Lower leg skin (tissue), 4 donors: ENCODE results near the gene CDCP1. TPM values are rescaled to one million over a fixed set of nuclear protein-coding genes. Genes with fewer than 3 reads are reported as not detected.

ENCODE experiments used
- DNase-seq, 2 donors: peaks; one replicate each; pipeline ENCODE4 v3.0.0-alpha.2; 2019; ENCODE audit warnings: low spot score in 2 of 2
- H3K4me3 ChIP-seq: fragments of 200-600 bp; sonication (generic); 2 replicates; pipeline ENCODE4 v1.5.1; 2017; ENCODE audit warnings: mild to moderate bottlenecking, low read depth; ENCODE audit not compliant: poor library complexity, severe bottlenecking
- CTCF ChIP-seq, 3 donors: fragments of 450-650 bp; IDR thresholded peaks; one replicate each; pipeline ENCODE4 v1.5.1; 2016; ENCODE audit warnings: antibody characterized with exemption in 3 of 3, mild to moderate bottlenecking in 3 of 3, moderate library complexity in 2 of 3
- POLR2A ChIP-seq, 2 donors: fragments of 450-650 bp; IDR thresholded peaks; one replicate each; pipeline ENCODE4 v1.6.1; 2016 to 2017; ENCODE audit warnings: antibody characterized with exemption in 2 of 2, mild to moderate bottlenecking in 1 of 2, moderate library complexity in 1 of 2
- WGBS, 2 donors: methylation state at CpG; one replicate each; pipeline ENCODE4 v1.1.5; 2018; 5-methylcytosine and 5-hydroxymethylcytosine counted together
- intact Hi-C: fragments of 100-400 bp; cut with DNase I; formaldehyde crosslinking; loops from one replicate; pipeline ENCODE4 v1.15.0; 2023; ENCODE audit warnings: low total_unique reads
- total RNA-seq, 4 donors: library from RNA; depleted of rRNA; stranded (reverse); fragments of >200 nt; gene quantifications; one replicate each; pipeline ENCODE4 v1.1.0, GENCODE V29; 2016

Gene CDCP1
- total RNA-seq, 4 donors from 2014 or later, result 43.8 to 79.0 (median 57.1) TPM

DNA sequence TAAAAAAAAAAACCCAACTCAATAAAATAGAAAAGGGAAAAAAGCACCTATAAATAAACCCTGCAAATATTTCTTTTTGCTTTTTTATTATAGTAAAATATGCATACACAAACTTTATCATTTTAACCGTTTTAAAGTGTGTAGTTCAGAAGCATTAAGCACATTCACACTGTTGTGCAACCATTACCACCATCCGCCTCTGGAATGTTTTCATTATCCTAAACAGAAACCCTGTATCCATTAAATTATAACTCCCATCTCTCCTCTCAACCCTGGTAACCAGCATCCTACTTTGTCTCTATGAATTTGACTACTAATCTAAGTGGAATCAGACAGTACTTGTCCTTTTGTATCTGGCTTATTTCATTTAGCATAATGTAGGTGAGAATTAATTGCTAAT, 15.0 kb downstream of the CDCP1 start:
- no peak overlapping the region for H3K4me3 ChIP-seq
- intact Hi-C loops, result no loop called here
- DNase-seq, result no peak
- 72 to 78% methylated on average over 2 of the region's 2 CpGs for WGBS, 2 donors
- TF ChIP-seq CTCF (IDR thresholded peaks at IDR 0.05), result no peak
- TF ChIP-seq POLR2A (IDR thresholded peaks at IDR 0.05), result no peak

DNA sequence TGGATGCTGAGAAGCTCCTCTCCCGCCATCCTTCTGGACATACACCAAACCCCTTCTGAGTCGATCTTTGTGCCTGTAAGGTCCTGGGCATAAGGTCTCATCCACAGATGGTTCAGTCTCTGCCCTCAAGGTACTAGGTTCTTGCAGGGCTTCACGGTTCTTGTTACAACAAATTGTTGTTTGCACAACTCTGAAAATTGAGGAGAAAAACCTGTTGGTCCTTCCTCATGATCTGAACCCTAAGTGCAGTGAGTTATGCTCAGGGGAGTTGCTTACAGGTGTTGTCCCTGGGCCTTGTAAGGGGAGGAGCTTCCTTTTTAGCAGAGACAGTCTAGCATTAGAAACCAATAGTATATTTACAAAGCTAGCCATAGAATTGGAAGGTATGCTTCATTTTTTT, 15.7 kb downstream of the CDCP1 start:
- intact Hi-C loops, result no loop called here
- no peak overlapping the region for H3K4me3 ChIP-seq
- no peak for DNase-seq
- 62 to 84% methylated on average over 3 of the region's 3 CpGs for WGBS, 2 donors
- TF ChIP-seq POLR2A (IDR thresholded peaks at IDR 0.05), result no peak
- TF ChIP-seq CTCF (IDR thresholded peaks at IDR 0.05), result no peak

DNA sequence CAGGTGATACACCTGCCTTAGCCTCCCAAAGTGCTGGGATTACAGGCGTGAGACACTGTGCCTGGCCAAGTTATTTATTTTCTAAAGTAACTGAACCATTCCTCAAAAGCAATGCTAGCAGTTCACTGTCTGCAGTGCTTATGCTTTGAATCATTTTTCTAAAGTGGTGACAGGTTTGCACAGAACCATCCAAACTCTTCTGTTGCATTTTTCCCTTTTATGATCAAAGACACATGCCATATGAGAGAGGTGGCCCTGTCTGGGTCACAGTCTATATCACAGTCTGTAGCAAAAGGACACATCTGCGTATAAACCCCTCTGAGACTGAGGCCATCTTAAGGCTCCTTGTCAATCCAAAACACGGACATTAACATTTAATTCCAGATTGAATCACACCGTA, 17.2 kb downstream of the CDCP1 start:
- intact Hi-C loops, result no loop called here
- DNase-seq, result peak in 1 of 2 donors; percentile 25
- no peak for TF ChIP-seq CTCF (IDR thresholded peaks at IDR 0.05)
- TF ChIP-seq POLR2A (IDR thresholded peaks at IDR 0.05), result no peak
- 81 to 82% methylated on average over 4 of the region's 4 CpGs for WGBS, 2 donors
- H3K4me3 ChIP-seq, result no peak overlapping the region

- TF ChIP-seq CTCF (IDR thresholded peaks at IDR 0.05) (no peak), POLR2A (IDR thresholded peaks at IDR 0.05) (no peak)
- no peak for DNase-seq
- no peak overlapping the region for H3K4me3 ChIP-seq
- WGBS, 2 donors, result 46 to 64% methylated on average over 3 of the region's 3 CpGs
- intact Hi-C loops, result no loop called here
These were observed 18.9 kb downstream of the CDCP1 start for GRCh38 chr3:45127130-45127822.

DNA sequence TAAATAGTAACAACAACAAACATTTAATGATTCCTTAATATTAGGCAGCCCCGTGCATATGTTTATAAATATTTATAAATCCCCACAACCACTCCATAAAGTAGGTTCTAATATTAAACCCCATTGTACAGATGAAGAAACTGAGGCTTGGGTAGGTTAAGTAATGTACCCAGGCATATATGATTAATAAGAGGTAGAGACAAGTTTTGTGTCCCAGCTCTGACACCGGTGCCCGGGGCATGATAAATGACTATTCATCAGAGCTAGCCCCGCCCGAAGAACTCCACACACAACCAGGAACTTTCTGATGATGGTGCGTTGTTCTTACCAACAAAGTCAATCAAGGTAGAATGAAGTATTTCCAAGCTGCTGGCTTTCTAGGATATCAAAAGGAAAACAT, 19.4 kb downstream of the CDCP1 start:
- intact Hi-C loops, result no loop called here
- no peak for DNase-seq
- TF ChIP-seq POLR2A (IDR thresholded peaks at IDR 0.05) (no peak), CTCF (IDR thresholded peaks at IDR 0.05) (no peak)
- H3K4me3 ChIP-seq, result no peak overlapping the region
- 54 to 78% methylated on average over 6 of the region's 6 CpGs for WGBS, 2 donors

- H3K4me3 ChIP-seq, result no peak overlapping the region
- intact Hi-C loops, result no loop called here
- DNase-seq, result no peak
- TF ChIP-seq CTCF (IDR thresholded peaks at IDR 0.05), result no peak
- no peak for TF ChIP-seq POLR2A (IDR thresholded peaks at IDR 0.05)
- WGBS, 2 donors, result 55 to 59% methylated on average over 2 of the region's 2 CpGs
These were observed 20.6 kb downstream of the CDCP1 start for GRCh38 chr3:45125550-45126026.
